G401 (cell line): Measurements from ENCODE around the gene ARHGEF28. TPM values are rescaled to one million over a fixed set of nuclear protein-coding genes. Genes with fewer than 3 reads are reported as not detected.

Experiments
- DNase-seq: peaks from one replicate; pipeline ENCODE4 v3.0.0-alpha.2; 2015; ENCODE audit warnings: low spot score
- in situ Hi-C: cut with HindIII; loops from 2 replicates; pipeline ENCODE4 v1.10.0; 2016; ENCODE audit warnings: low sequenced_read_pairs, mixed read lengths
- total RNA-seq: library from RNA; depleted of rRNA; stranded (reverse); fragments of >200 nt; shearing (Covaris generic); gene quantifications from 2 replicates; pipeline ENCODE4 v1.2.3, GENCODE V29; 2014; rRNA removed

The ARHGEF28 gene
- total RNA-seq, 1 experiment from 2014 or later: 0.03 TPM

DNA sequence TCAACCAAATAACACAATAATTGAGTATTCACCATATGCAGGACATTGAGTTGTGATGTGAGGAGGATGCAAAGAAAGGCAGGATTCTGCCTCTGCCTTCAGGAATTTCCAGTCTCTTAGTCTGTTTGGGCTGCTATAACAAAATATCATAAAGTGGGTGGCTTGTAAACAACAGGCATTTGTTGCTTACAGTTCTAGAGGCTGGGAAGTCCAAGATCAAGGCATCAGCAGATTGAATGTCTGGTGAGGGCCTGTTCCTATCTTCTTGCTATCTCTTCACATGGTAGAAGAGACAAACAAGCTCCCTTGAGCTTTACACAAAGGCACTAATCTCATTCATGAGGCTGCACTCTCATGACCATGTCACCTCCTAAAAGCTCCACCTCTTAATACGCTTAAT lies 360.7 kb downstream of the ARHGEF28 start:
- in situ Hi-C loops: no loop called here
- no peak for DNase-seq

DNA sequence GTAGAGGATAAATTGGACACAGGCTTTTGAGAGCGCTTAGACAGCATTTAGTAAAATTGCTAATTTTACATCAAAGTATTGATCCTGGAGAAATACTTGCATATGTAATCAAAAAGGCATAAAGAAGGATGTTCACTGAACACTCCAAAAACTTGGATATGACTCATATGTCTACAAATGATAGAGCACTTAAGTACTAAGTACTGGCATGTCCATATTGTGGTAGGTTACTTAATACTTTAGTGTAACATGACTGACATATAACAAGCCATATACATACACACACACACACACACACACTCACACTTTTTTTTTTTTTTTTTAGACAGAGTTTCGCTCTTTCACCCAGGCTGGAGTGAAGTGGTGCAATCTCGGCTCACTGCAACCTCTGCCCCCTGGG lies 361.9 kb downstream of the ARHGEF28 start:
- in situ Hi-C loops: no loop called here
- DNase-seq: no peak

DNA sequence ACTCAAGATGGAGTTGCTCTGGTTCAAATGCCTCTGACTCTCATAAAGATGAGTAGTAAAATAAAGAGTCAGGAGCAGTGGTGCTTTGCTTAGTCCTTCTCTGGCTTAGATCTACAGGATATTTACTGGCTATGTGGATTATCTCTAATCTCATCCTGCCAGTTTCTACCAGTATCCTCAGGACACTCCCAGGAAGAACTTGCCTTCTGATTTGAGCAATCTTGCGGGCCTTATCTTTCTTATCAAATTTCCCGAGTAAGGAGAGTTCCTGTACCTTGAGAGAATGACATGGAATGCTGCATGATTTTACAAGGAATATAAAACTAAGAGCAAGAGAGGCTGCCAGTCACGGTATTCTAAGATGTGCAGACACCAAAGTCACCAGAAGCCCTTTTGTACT lies 364.0 kb downstream of the ARHGEF28 start:
- in situ Hi-C loops: no loop called here
- DNase-seq: no peak

Other genes with a start within 250 kb of the ARHGEF28 start
- 11.3 and 11.8 TPM in 2 replicates for gene FOXD1, start 177.4 kb upstream of the ARHGEF28 start, total RNA-seq
- gene BTF3, start 127.8 kb upstream of the ARHGEF28 start, total RNA-seq: 310 and 326 TPM in 2 replicates
- gene ANKRA2, start 60.6 kb upstream of the ARHGEF28 start, total RNA-seq: 21.8 and 26.2 TPM in 2 replicates
- gene UTP15, start 60.5 kb upstream of the ARHGEF28 start, total RNA-seq: 17.7 and 20.0 TPM in 2 replicates